ENCODE data around the gene ALOX12. TPM values are rescaled to one million over a fixed set of nuclear protein-coding genes. Genes with fewer than 3 reads are reported as not detected.

ALOX12 gene
- total RNA-seq, 4 donors from 2014 or later: 17.1 to 32.5 (median 21.9) TPM

DNA sequence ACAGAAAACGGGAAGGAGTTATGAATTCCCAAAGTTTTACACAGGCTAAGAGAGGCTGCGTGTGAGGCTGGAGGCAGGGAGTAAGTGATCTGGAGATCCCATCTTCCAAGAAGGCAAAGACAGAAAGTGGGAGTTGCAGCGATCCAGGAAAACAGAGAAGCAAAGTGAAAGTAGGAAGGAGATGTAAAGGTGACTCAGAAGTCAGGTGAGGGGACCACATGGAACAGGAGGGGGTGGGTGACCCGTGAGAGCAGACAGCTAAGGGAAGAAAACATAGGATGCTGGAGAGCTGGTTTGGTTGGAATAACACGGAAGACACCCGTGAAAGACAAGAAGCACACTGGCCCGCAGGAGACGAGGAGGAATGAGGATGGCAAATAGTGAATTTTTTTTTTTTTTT lies 1.3 kb downstream of the ALOX12 start:
- TF ChIP-seq, protein P1, sequence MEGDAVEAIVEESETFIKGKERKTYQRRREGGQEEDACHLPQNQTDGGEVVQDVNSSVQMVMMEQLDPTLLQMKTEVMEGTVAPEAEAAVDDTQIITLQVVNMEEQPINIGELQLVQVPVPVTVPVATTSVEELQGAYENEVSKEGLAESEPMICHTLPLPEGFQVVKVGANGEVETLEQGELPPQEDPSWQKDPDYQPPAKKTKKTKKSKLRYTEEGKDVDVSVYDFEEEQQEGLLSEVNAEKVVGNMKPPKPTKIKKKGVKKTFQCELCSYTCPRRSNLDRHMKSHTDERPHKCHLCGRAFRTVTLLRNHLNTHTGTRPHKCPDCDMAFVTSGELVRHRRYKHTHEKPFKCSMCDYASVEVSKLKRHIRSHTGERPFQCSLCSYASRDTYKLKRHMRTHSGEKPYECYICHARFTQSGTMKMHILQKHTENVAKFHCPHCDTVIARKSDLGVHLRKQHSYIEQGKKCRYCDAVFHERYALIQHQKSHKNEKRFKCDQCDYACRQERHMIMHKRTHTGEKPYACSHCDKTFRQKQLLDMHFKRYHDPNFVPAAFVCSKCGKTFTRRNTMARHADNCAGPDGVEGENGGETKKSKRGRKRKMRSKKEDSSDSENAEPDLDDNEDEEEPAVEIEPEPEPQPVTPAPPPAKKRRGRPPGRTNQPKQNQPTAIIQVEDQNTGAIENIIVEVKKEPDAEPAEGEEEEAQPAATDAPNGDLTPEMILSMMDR (IDR thresholded peaks at IDR 0.05): no peak
- no peak for TF ChIP-seq POLR2A (IDR thresholded peaks at IDR 0.05)
- WGBS, 2 donors: 78 to 87% methylated on average over 8 of the region's 8 CpGs
- intact Hi-C loops (cut with DNase I; ENCODE audit: low total_unique reads): no loop called here
- DNase-seq (ENCODE audit: low spot score in 2 of 2): peak in 1 of 2 donors; percentile 43
- H3K4me3 ChIP-seq (ENCODE audit: low read depth, poor library complexity, severe bottlenecking): no peak overlapping the region

DNA sequence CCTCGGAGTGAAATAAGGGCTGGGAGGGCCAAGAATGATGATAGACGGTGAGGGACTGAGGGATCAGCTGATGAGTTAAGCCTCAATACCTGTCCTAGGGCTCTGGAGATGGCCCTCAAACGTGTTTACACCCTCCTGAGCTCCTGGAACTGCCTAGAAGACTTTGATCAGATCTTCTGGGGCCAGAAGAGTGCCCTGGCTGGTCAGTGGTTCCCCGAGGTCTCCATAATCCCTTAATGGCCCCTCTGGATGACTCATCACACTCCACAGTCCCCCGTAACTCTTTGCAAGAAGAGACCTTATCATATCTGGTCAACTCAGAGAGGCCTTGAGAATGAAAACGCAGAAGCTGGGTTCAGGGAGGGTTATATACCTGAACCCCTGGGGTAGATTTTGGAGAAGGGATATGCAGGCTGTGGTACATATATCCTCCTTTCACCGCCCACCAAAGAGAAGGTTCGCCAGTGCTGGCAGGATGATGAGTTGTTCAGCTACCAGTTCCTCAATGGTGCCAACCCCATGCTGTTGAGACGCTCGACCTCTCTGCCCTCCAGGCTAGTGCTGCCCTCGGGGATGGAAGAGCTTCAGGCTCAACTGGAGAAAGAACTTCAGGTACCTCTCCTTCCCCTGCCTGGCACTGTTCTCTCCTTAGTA lies 3.1 kb downstream of the ALOX12 start:
- DNase-seq (ENCODE audit: low spot score in 2 of 2): no peak
- WGBS, 2 donors: 78 to 79% methylated on average over 11 of the region's 11 CpGs
- H3K4me3 ChIP-seq (ENCODE audit: low read depth, poor library complexity, severe bottlenecking): no peak overlapping the region
- intact Hi-C loops (cut with DNase I; ENCODE audit: low total_unique reads): no loop called here
- TF ChIP-seq, protein P1 (IDR thresholded peaks at IDR 0.05): no peak
- TF ChIP-seq POLR2A (IDR thresholded peaks at IDR 0.05): no peak

DNA sequence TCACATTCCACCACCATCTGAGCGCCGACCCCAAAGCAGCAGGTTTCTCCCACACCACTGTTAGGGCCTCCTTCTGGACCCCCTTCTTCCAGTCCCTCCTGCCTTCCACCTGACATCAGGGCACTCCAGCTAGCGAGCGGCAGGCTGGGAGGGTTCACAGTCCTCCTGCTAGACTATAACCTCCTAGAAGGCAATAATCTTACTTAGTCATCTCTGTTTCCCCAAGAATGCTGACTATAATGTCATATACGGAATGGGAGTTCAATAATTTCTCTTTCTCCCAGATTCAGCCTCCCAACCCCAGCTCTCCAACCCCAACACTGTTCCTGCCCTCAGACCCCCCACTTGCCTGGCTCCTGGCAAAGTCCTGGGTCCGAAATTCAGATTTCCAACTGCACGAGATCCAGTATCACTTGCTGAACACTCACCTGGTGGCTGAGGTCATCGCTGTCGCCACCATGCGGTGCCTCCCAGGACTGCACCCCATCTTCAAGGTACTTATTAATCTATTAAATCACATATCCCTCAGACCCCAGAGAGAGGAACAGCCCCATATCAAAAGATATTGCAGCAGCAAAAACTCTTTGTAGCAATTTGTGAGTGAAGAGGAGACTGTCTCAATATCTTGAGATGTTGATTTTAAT lies 5.6 kb downstream of the ALOX12 start:
- H3K4me3 ChIP-seq (ENCODE audit: low read depth, poor library complexity, severe bottlenecking): no peak overlapping the region
- DNase-seq (ENCODE audit: low spot score in 2 of 2): peak in 1 of 2 donors; percentile 84
- intact Hi-C loops (cut with DNase I; ENCODE audit: low total_unique reads): loop anchor here (5.0 kb wide), 1 partner anchor 159 kb away; no protein-coding TSS in a partner anchor
- TF ChIP-seq, protein P1 (IDR thresholded peaks at IDR 0.05): no peak
- TF ChIP-seq POLR2A (IDR thresholded peaks at IDR 0.05): no peak
- WGBS, 2 donors: 74 to 76% methylated on average over 10 of the region's 10 CpGs

DNA sequence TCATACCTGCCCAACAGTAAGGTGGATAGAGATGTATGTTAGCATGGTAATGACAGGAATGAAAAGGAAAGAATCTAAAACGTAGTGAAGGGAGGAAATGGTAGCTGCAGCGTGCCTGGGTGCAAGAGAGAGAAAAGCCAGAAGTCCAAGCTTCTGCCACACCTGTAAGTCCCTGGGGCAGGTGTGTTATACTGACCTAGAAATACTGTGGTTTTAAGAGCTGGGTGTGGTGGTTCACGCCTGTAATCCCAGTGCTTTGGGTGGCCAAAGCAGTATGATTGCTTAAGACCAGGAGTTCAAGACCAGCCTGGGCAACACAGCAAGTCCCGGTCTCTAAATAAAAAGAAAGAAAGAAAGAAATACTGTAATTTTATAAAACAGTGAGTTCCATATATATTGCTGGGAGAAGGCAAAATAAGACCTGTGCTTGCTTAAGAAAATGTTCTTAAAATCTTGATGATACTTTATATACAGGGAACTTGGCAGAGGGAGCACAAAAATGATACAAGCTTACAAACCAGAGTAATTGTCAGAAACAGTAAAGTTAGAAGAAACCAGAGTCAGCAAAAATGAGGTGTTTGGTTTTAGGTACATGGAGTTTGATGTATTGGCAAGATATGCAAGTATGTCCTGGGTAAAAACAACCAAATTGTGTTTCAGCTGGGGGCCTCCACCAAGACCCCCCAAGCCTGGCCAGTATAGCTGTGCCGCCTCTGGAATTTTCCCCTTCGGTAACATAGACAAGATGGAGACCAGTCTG lies 6.6 kb downstream of the ALOX12 start:
- intact Hi-C loops (cut with DNase I; ENCODE audit: low total_unique reads): loop anchor here (5.0 kb wide), 1 partner anchor 160 kb away; no protein-coding TSS in a partner anchor
- WGBS, 2 donors: 85 to 87% methylated on average over 6 of the region's 6 CpGs

DNA sequence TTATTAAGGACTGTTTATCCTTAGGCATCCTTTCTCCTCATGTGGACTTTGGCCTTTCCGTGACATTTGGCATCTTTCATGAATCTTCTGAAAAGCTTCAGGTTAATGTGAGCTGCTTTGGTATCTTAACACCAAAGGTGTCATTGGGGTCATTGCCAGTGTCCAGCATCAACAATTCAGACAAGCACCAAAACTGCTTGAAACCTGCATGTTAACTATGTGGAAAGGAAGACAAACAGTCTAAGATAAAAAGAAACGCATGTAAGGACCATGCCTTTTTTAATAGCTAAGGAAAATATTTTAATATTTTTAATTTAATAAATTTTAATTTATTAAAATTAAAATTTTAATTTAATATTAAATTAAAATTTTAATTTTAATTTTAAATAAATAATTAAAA lies 7.9 kb downstream of the ALOX12 start:
- no peak for TF ChIP-seq POLR2A (IDR thresholded peaks at IDR 0.05)
- TF ChIP-seq, protein P1 (IDR thresholded peaks at IDR 0.05): no peak
- WGBS, 2 donors: 92 to 94% methylated on average over 2 of the region's 2 CpGs
- intact Hi-C loops (cut with DNase I; ENCODE audit: low total_unique reads): loop anchor here (5.0 kb wide), 1 partner anchor 161 kb away; no protein-coding TSS in a partner anchor
- no peak overlapping the region for H3K4me3 ChIP-seq (ENCODE audit: low read depth, poor library complexity, severe bottlenecking)
- no peak for DNase-seq (ENCODE audit: low spot score in 2 of 2)

More for the DNA sequence above, 6.6 kb downstream of the ALOX12 start:
- H3K4me3 ChIP-seq (ENCODE audit: low read depth, poor library complexity, severe bottlenecking): no peak overlapping the region
- no peak for TF ChIP-seq POLR2A (IDR thresholded peaks at IDR 0.05)
- TF ChIP-seq, protein P1 (IDR thresholded peaks at IDR 0.05): no peak
- DNase-seq (ENCODE audit: low spot score in 2 of 2): no peak
